Brain microvascular endothelial cell (primary cell): ENCODE results near the gene CHCHD4.

Experiments used
- DNase-seq: peaks from one replicate; pipeline ENCODE4 v3.0.0-alpha.2; 2020
- H3K27ac ChIP-seq: fragments of 250-450 bp; sonication (Bioruptor Pico); 2 replicates; pipeline ENCODE4 v1.5.1; 2020; ENCODE audit warnings: mild to moderate bottlenecking, moderate library complexity
- H3K27me3 ChIP-seq: fragments of 250-450 bp; sonication (Bioruptor Pico); replicated peaks from 2 replicates; pipeline ENCODE4 v1.5.1; 2020; ENCODE audit warnings: mild to moderate bottlenecking
- H3K36me3 ChIP-seq: fragments of 250-450 bp; sonication (Bioruptor Pico); replicated peaks from 2 replicates; pipeline ENCODE4 v1.5.1; 2020; ENCODE audit warnings: mild to moderate bottlenecking
- H3K4me3 ChIP-seq: 2 replicates; pipeline ENCODE4 v1.5.1; 2011; ENCODE audit warnings: low read depth, mild to moderate bottlenecking, control low read depth, low read length, moderate library complexity
- CTCF ChIP-seq: IDR thresholded peaks from 2 replicates; pipeline ENCODE4 v1.5.1; 2011; ENCODE audit warnings: low read depth, mild to moderate bottlenecking, moderate library complexity, low read length, control low read depth, inconsistent platforms; ENCODE audit errors: missing control alignments
- in situ Hi-C: cut with HindIII; loops from 2 replicates; pipeline ENCODE4 v1.10.0; 2017; ENCODE audit warnings: low sequenced_read_pairs, low pct_ligation_motif_present

Gene CHCHD4

GRCh38 chr3:14124615-14125192 is at the start of gene CHCHD4, which contains the start of gene TMEM43:
Gene CHCHD4, minus strand, starts transcription at chr3:14124870. Its CDS starts 194 bp downstream, at chr3:14124676.
Gene TMEM43, plus strand, starts transcription at chr3:14125052. Its CDS starts 142 bp downstream, at chr3:14125194.
- in situ Hi-C loops = no loop called here
- Histone ChIP-seq H3K27me3 (no peaks in the 10 kb centered on the region), H3K36me3 (peaks cover 13% of the 10 kb centered on the region)

GRCh38 chr3:14172496-14172895 is 47.8 kb upstream of the CHCHD4 start:
- Histone ChIP-seq H3K36me3 (peaks cover 44% of the 10 kb centered on the region), H3K27me3 (no peaks in the 10 kb centered on the region), H3K27ac (no peak overlapping the region), H3K4me3 (no peak overlapping the region)
- TF ChIP-seq CTCF = no peak
- no peak for DNase-seq
- in situ Hi-C loops = no loop called here

More at GRCh38 chr3:14124615-14125192, at the start of gene CHCHD4, which contains the start of gene TMEM43:
- no peak for TF ChIP-seq CTCF
- H3K4me3 ChIP-seq = peak within 1 kb of the TSS; percentile 99
- H3K27ac ChIP-seq = peak within 1 kb of the TSS; percentile 75
- DNase-seq = peak; percentile 99

GRCh38 chr3:14170531-14171159 is 46.0 kb upstream of the CHCHD4 start:
- no peak for TF ChIP-seq CTCF
- H3K27ac ChIP-seq = peak overlapping the region; percentile 76

GRCh38 chr3:14169871-14170270 is 45.2 kb upstream of the CHCHD4 start:
- no peak for DNase-seq
- H3K27ac ChIP-seq = peak overlapping the region; percentile 76
- no peak for TF ChIP-seq CTCF
- no peaks in the 10 kb centered on the region for H3K27me3 ChIP-seq
- no peak overlapping the region for H3K4me3 ChIP-seq
- peaks cover 63% of the 10 kb centered on the region for H3K36me3 ChIP-seq
- in situ Hi-C loops = no loop called here

More at GRCh38 chr3:14170531-14171159, 46.0 kb upstream of the CHCHD4 start:
- Histone ChIP-seq H3K36me3 (peaks cover 57% of the 10 kb centered on the region), H3K27me3 (no peaks in the 10 kb centered on the region), H3K4me3 (no peak overlapping the region)
- in situ Hi-C loops = no loop called here
- no peak for DNase-seq

GRCh38 chr3:14169435-14169834 is 44.8 kb upstream of the CHCHD4 start:
- in situ Hi-C loops = no loop called here
- H3K27ac ChIP-seq = no peak overlapping the region
- no peak for DNase-seq
- no peaks in the 10 kb centered on the region for H3K27me3 ChIP-seq
- no peak overlapping the region for H3K4me3 ChIP-seq
- H3K36me3 ChIP-seq = peaks cover 67% of the 10 kb centered on the region
- TF ChIP-seq CTCF = no peak
